ENCODE data around the gene TTLL1. TPM values are rescaled to one million over a fixed set of nuclear protein-coding genes. Genes with fewer than 3 reads are reported as not detected.

Gene TTLL1
- total and polyA plus RNA-seq, 9 of the 15 experiments (the other 6 are each of a cell fraction or from before 2014, with no cell fraction given) = 0.06 to 0.85 (median 0.17) TPM

GRCh38 chr22:43088984-43089717 lies at the start of gene TTLL1 (continued):
- TF ChIP-seq SP1 (CRISPR knock-in tag; IDR thresholded peaks at IDR 0.05) = peak; percentile 79
- TF ChIP-seq ZNF766 (CRISPR knock-in tag; conservative IDR thresholded peaks at IDR 0.05) = no peak
- peak; percentile 89 for TF ChIP-seq CXXC5 (CRISPR knock-in tag; IDR thresholded peaks at IDR 0.05)
- peak; percentile 96 for TF ChIP-seq ZBTB40 (IDR thresholded peaks at IDR 0.05)
- no peak for TF ChIP-seq ZBTB40 (CRISPR knock-in tag; IDR thresholded peaks at IDR 0.05)
- TF ChIP-seq CREM (IDR thresholded peaks at IDR 0.05; ENCODE audit: low read depth) = peak; percentile 75
- peak; percentile 78 for TF ChIP-seq HCFC1 (IDR thresholded peaks at IDR 0.05; ENCODE audit: low read depth, low read length)
- TF ChIP-seq ARID4B (CRISPR knock-in tag; IDR thresholded peaks at IDR 0.05) = peak; percentile 82
- TF ChIP-seq NCOA6 (IDR thresholded peaks at IDR 0.05) = no peak
- no peak for TF ChIP-seq ZNF277 (CRISPR knock-in tag; IDR thresholded peaks at IDR 0.05; ENCODE audit: borderline replicate concordance)

Data from K562 (cell line).